Activated T-cell treated with anti-CD3 and anti-CD28 coated beads for 48 hours (primary cell): ENCODE results near the gene ENTREP3.
"Not testable (repeated sequence)": the region's sequence is repeated elsewhere in the genome, so short reads cannot be mapped to it uniquely, and the experiment has no call there.

Experiments
- DNase-seq: peaks from one replicate; pipeline ENCODE4 v3.0.0-alpha.2; 2020; ENCODE audit warnings: low read depth

ENTREP3 gene

GRCh38 chr1:155250633-155251449 is 4.4 kb downstream of the ENTREP3 start:
- DNase-seq, result peak; percentile 96

- DNase-seq, result no peak
Observed at GRCh38 chr1:155250246-155250632, 5.0 kb downstream of the ENTREP3 start.

GRCh38 chr1:155247667-155248553 is 7.4 kb downstream of the ENTREP3 start:
- no peak for DNase-seq

GRCh38 chr1:155246796-155247195 is 8.5 kb downstream of the ENTREP3 start:
- DNase-seq, result not testable (repeated sequence)

- no peak for DNase-seq
Observed at GRCh38 chr1:155245163-155245524, 10.1 kb downstream of the ENTREP3 start.

GRCh38 chr1:155244368-155245162 is 10.7 kb downstream of the ENTREP3 start:
- peak; percentile 95 for DNase-seq

- DNase-seq, result no peak
Observed at GRCh38 chr1:155242805-155243358, 12.4 kb downstream of the ENTREP3 start.

GRCh38 chr1:155241841-155242264 is 13.4 kb downstream of the ENTREP3 start:
- DNase-seq, result no peak

- DNase-seq, result no peak
Observed at GRCh38 chr1:155241069-155241679, 14.1 kb downstream of the ENTREP3 start.

- DNase-seq, result no peak
Observed at GRCh38 chr1:155236451-155236850, 18.8 kb downstream of the ENTREP3 start.

- DNase-seq, result not testable (repeated sequence)
Observed at GRCh38 chr1:155235375-155235774, 19.9 kb downstream of the ENTREP3 start.

GRCh38 chr1:155233502-155233901 is 21.8 kb downstream of the ENTREP3 start:
- not testable (repeated sequence) for DNase-seq

GRCh38 chr1:155232001-155232978 is 23.0 kb downstream of the ENTREP3 start:
- not testable (repeated sequence) for DNase-seq

GRCh38 chr1:155231302-155231701 is 24.0 kb downstream of the ENTREP3 start:
- not testable (repeated sequence) for DNase-seq

- no peak for DNase-seq
Observed at GRCh38 chr1:155228096-155228427, 27.2 kb downstream of the ENTREP3 start.

- DNase-seq, result peak; percentile 99
Observed at GRCh38 chr1:155227261-155228095, 27.8 kb downstream of the ENTREP3 start.

- peak; percentile 41 for DNase-seq
Observed at GRCh38 chr1:155226910-155227260, 28.4 kb downstream of the ENTREP3 start.

GRCh38 chr1:155226188-155226909 is 28.9 kb downstream of the ENTREP3 start:
- peak; percentile 73 for DNase-seq

GRCh38 chr1:155225404-155225759 is 29.9 kb downstream of the ENTREP3 start:
- DNase-seq, result not testable (repeated sequence)
